CD4-positive, alpha-beta T cell treated with Interleukin-4 for 1 hour (primary cell): ENCODE results near the gene IRF2.
A peak's percentile ranks its signal among the peaks of the same experiment; 100 is the strongest.
"Not testable (repeated sequence)": the region's sequence is repeated elsewhere in the genome, so short reads cannot be mapped to it uniquely, and the experiment has no call there.

Source experiments
- DNase-seq, 2 donors: peaks; one replicate each; pipeline ENCODE4 v3.0.0-alpha.2; 2020 to 2022

Gene IRF2

DNA sequence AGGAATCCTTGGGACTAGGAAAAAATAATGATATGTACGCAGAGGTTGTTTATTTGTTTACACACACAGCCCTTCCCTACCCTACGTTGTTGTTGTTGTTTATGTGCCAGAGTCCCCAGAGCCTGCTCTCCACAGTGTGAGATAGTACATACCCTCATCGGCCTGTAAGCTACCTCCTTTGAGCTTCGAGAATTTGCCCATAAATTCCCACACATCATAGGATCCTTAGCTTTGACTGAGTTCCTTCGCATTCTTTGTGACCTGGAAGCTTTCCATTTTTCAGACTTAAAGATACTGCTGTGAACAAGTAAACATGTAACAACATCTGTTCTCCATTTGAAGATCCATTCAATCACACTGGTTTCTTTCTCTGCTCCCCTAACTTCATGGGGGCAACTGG, 114.5 kb downstream of the IRF2 start:
- no peak for DNase-seq

DNA sequence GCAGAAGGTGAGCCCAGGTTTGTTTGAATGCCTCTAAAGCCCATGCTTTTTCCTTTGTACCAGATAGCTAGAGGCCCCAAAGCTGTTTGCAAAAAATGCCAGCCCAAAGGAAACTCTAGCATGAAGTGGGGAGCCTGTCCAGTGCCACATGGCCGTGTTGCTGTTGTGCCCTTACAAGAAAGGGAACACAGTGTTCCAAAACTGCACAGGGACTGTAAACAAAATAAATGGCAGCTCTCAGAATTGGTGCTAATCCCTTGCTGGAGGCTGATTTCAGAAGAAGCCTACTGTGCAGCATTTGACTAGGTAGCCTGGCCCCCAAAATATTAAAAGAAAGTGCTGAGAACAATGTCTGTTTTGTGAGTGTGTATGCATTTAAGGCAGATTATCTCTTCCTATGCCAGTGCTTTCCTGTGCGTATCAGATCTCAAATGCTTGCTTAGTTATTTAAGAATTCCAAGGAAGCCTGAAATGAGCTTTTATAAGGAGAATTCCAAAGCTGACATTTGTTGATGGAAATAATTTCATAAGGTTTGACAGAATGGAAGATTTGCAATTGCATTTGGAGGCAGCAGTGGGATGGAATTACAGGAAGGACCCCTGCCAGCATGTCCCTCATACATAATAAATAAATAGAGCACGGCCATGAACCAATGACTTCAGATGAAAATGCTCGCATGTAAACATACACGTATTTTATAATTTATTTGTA, 115.7 kb downstream of the IRF2 start:
- DNase-seq: no peak

DNA sequence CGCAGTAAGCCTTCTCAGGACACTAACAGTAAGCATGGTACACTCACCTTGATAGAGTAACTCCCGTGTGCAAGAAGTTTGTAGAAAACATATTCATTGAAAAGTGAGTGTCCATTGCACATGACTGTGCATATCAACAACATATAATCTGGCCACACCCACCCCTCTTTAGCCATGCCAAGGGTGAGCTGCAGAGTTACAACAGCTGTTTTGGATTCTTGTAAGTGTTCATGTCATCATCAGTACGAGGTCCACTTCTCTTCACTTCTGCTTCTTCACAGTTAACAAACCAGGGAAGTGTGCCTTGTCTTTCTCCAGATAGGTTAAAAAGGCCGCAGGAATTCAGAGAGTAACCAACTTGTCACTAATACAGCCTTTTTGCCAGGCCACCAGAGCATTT, 116.6 kb downstream of the IRF2 start:
- no peak for DNase-seq

DNA sequence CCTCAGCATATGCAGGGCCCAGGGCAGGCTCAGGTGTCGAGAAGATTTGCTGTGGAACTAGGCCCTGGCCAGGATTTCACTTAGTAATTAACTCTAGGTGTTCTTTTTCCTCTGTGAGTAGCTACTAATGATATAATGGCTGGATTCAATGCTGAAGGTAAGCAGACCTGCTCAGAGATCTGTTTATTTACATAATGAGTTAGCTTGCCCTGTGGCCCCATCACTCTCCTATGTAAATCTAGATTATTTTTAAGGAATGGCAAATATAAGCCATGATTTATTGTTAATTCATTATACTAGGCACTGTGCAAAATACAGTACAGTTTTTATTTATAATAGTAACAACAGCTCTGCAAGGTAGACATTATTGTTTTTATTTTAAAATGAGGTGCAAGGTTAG, 117.2 kb downstream of the IRF2 start:
- DNase-seq: no peak

DNA sequence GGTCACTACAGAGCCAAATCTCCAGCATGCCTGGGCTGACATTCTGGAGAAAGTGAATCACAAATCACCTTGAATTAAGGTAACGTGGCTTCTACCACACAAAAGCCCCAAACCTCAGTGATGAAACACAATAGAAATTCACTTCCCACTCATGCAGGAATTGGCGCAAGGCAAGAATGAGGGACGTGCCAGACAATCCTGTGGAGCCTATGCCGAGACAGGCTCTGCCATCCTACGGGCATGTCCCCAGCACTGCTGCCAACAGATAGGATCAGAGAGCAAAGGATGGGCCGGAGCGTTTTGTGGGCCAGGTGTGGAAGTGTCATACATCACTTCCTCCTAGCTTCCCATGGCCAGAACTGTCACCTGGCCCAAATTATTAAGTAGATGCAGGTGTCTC, 118.0 kb downstream of the IRF2 start:
- no peak for DNase-seq

DNA sequence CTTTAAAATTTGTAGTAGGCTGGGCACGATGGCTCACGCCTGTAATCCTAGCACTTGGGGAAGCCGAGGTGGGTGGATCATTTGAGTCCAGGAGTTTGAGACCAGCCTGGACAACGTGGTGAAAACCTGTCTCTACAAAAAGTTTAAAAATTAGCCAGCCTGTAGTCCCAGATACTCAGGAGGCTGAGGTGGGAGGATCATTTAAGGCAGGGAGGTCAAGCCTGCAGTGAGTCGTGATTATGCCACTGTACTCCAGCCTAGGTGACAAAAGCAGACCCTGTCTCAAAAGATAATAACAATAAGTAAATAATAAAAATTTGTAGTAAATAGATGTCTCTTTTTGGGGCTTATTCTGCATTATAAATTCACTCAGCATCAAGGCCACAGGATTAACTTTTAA, 118.5 kb downstream of the IRF2 start:
- no peak for DNase-seq

DNA sequence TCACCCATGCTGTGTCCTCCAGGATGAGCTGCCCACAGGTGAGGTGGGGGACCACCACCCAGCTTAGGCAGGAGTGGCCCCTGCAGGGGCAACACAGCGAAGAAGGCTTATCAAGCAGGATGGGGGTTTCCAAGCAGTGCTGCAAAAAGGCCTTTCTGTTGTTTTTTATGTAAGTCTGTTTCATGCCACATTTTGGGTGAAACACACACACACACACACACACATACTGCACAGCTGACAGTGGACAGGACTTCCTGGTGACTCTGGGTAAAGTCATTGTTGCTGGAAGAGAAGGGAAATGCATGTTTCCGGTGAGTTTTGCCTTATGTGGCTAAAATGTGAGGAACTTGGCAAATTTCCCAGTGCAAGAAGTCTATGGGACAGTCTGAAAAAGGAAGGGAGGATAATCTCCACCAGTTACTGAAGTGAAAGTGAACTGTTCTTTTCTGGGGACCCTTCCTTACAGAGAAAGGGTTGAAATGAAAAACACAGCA, 119.2 kb downstream of the IRF2 start:
- DNase-seq: peak; percentile 50 to 73

DNA sequence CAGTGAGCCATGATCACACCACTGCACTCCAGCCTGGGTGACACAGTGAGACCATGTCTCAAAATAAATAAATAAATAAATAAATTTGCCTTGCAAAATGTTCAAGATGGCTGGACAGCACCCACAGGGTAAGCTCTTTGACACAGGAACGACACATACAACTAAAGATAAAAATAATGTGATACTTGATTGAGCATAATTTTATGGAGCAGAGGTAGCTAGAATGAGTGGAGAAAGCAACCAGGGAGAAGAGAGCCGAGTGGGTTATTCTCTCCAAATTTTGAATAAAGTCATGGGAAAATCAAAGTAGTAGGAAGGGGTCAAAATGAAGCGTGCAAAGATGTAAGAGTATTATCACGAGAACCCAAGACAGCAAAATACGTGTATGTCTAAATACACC, 121.5 kb downstream of the IRF2 start:
- DNase-seq: no peak

DNA sequence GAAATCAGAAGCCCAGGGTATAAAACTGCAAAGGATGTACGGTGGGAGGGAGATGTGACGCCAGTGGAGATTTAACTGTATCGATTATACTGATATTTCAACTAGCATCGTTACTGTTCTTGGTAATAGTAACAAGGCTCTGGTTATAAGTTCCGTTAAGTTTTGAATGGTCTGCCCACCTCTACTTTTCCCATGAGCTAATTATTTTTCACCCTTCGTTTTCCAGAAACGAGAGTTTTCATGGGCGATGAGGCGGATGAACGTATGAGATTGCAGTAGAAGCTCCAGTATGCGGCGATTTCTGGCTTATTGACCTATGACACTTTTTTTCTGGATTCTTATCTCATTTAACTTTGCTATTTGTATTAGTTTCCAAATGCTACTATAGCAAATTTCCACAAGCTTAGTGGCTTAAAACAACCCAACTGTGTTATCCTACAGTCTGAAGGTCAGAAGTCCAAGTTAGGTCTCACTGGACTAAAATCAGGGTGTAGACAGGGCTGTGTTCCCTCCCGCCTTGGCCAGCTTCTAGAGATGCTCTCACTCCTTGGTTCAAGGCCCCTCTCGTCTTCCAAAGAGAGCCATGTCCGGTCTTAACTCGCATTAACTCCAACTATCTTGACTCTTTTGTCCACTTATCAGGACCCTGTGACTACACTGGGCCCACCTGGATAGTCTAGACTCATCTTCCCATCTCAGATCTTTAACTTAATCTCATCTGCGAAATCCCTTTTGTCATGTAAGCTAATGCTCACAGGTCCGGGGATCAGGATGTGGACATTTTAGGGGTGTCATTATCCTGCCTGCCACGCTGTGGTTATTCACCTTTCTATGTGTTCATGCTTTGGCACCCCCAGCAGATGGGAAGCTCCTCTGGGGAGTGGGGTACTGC, 122.5 kb downstream of the IRF2 start:
- no peak for DNase-seq

DNA sequence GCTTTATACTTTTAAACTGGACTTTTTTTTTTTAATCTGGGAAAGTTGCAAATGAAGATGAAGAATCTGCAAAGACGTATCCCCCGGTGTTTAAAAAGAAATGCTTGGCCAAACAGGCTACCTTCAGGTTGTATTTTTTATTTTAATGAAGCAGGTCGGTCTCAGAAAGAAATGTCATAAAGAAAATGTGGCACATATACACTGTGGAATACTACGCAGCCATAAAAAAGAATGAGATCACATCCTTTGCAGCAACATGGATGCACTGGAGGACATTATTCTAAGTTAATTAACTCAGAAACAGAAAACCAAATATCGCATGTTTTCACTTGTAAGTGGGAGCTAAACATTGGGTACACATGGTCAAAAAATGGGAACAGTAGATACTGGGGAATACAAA, 123.4 kb downstream of the IRF2 start:
- no peak for DNase-seq

DNA sequence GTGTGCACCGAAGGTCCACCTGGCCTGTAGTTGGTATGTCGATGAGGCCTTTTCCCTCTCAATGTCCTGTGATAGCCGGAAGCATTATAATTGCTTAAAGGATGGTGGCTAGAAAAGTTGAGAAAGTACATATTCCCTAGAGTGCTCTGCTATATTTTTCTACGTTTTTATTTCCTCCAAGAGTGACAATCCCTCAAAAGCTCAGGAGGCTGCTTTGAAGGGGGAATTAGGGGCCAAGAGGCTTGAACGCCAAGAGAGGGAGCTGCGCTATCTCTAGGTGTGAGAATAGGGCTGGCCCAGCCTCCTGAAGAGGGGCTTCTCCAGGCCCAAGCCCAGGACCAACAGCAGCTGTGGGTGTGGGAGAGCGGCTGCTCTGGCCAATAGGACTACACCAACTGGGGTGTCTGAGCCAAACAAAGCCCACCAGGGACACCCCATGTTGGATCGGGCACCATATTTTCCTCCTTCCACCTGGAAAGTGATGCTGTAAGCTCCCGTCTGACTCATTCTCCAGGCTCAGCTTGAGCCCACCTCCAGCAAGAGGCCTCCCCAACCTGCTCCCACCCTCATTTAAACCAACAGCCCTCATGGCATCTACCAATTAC, 124.0 kb downstream of the IRF2 start:
- no peak for DNase-seq

DNA sequence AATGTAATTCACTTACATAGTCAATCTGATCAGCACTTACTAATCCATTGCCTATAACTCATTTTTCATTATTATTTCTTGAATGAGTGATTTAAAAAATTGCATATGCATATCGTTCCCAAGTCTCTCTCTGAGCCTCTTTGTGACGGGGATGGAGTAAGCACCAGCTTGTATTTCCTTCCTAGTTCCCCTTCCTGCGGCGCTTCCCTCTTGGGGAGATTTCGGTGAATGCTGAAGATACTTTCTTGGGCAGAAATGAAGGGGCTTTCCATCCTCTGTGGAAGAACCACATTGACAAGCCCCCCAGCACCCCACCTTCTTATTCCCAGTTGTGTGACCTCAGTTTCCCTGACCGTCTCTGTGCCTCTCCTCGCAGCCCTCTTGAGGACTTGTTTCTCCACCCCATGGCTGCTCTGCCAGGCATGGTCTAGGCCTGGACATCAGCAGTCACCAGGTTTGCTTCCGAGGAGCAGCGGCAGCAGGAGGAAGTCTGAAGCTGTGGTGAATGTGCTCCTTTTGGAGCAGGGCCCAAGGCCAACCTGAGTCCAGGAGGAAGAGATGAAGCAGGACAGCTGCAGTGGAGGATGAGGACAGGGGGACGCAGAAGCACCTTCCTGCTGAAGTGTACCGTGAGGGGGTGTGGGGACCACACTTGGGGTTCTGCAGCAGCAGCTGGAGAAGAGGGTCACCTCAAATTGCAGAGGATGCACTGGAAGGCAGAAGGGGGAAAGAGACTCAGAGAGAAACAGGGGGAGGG, 124.9 kb downstream of the IRF2 start:
- DNase-seq: no peak

DNA sequence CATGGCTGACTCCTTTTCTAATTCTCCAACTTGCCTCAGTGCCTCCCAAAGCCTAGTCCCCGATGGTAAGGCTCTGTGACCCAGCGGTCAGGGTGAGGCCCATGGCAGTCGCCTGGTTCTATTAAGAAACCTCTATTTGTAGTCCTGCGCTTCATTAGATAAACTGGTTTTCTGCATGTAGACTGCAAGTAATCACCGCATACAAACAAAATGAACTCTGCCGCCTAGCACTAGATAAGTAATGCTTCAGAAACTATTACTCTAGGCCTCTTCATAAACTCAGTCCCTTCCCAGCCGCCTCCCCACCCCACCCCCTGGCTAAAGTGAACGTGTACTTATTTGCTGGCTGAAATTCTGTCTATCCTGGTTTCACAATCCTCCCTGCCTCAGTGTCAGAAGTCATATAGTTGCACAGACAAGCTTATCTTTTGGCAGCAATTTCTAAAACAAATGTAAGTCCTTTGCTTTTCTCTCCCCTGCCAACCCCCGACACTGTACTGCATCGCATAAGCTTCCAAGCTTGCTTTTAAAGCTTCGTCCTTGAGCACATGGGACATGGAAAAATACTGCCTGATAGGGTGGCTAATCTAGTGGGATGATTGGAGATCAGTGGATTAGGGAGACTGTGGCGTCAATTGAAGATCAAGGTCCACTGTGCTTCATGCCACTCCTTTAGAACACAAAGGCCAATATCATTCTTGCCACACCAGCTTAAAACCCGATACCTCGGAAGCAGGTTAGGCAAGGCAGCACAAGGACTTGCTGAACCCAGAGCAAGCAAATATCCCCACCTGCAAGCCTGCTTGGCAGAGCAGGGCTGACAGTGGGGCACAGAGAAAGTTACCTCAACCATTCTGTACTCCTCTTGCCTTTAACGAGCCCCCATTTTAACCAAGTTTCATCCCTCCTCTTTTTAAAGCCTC, 125.8 kb downstream of the IRF2 start:
- DNase-seq: no peak

DNA sequence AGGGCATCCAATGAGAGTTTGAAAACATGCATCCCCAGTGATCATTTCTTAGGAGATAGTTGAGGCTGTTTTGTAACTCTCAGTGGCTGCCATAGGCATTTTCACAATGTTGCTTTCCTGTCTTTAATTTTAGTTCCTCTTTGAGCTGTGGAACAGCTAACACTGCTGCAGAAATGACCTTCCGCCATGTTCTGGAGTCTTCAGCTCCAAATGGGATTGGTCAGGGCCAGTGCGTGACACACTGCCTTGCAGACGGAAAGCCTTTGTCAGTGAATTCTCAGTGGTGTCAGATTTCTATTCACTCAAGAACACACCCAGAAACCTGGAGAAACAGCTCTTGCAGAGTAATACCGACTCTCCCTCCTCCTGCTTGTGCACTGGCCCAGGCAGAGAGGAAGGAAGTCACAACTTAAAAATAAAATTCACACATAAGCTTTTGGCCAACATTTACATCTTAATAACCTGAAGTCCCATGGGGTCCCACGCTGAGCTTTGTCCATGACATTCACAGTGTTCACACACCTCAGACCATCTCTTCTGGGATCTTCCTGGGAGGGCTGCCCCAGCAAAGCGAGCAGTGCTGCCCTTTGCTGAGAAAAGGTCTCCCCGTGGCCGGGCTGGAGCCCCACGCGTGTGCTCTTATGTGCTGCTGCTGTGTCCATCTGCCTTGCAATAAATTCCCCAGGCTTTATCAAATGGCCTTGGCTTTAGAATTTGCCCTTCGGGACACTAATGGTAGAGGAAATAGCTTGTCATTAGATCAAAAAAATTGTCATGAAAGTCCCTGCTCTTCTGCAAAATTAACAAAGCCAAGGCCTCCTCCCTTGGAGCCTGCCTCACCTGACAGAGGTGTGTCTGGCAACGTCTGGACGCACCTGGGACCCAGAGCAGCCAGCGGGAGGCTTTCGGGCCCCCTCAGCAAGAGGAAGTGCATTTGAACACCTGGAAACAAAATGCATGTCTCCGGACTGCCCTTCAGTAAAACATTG, 126.8 kb downstream of the IRF2 start:
- DNase-seq: peak; percentile 12 to 72

DNA sequence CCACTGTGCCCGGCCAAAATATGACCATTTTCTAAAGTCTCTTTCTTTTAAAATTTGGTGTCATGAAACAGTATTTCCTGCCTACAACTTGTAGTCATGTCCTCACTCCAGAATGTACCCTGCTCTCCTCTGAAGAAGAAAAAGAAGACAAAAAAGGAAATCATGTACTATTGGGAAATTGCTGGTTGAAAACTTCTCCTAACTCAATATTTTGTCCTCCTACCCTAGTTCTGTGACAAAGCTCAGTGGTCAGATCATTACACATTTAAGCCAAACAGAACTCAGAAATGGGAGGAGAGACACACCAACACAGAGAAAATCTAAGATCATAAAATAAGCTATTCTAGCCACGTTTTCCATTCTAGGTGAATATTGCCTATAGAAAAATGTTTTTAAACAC, 127.7 kb downstream of the IRF2 start:
- no peak for DNase-seq

DNA sequence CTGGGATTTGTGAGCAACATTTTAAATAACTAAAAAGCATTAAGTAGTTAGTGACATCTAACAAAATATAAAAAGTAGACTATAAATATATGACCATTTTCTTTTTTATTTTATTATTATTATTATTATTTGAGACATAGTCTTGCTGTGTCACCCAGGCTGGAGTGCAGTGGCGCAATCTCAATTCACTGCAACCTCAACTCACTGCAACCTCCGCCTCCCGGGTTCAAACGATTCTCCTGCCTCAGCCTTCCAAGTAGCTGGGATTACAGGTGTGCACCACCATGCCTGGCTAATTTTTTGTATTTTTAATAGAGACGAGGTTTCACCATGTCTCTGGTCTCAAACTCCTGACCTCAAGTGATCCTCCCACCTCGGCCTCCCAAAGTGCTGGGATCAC, 128.1 kb downstream of the IRF2 start:
- not testable (repeated sequence) for DNase-seq

DNA sequence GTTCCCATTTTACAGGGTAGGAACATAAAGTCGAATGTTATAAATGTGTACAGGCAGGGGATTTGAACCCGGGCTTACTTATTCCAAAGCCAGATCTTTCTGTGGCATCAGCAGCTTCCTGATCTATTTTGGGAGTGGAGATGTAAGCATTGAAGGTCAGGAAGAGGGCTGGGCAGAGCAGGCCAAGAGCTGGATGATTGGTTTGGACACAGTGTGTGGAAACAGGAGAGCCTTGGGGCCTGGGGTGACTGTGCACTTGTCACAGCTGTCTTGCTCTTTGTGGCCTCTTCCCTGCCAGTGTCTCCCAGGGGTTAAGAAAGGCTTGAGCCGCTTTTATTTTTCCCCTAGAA, 128.8 kb downstream of the IRF2 start:
- peak in 1 of 2 donors; percentile 46 for DNase-seq

DNA sequence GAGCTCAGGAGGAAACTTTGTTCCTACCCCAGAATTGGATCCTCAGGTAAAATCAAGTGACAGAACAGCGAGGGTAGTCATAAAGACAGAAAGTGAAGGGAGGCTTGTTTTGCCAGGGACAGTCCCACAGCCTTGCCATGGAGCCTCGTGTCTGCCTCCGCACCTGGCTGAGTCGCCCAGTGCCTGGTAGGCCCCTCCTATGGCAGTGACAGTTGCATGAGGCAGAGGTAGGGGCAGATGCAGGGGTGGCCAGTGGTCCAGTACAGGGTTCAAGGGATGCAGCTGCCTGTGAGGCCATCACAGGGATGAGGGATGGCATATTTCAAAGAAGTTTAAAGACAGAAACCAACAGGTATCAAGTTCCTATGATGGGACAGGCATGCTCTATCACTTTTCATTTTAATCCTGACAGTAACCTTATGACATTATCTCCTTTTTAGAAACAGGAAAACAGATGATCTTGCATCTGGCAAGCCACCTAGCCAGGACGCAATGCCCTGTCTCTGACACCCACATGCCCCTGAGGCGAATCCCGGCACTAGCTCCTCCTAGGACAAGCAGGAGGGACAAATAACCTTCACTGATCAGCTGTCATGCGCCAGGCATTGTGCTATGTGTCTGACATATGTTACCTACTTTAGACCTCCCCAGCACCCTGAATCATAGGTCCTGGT, 129.3 kb downstream of the IRF2 start:
- DNase-seq: no peak

DNA sequence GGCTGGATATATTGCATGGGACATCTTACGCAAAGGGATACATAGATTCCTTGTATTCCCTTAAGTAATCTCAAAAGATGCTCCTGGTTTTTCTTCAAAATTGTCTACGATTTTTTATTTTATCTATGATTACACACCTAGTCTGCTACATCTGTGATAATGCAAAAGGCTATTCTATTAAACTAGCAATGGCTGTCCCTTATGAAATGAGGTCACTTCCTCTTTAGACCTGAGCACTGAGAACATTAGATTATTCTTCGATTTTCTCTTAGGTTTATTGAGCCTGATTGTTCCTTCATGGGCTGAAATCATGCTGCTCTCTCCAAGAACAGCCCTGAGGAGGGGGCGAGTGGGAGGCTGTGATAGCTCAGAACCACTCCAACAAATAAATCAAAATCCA, 129.9 kb downstream of the IRF2 start:
- DNase-seq: no peak
